IMR-90 (cell line): ENCODE data around the gene THRB.

Experiments used
- MXI1 ChIP-seq: IDR thresholded peaks from 2 replicates; pipeline ENCODE4 v1.6.1; 2012; ENCODE audit warnings: low read depth, mild to moderate bottlenecking, low read length, moderate library complexity, borderline replicate concordance
- NFE2L2 ChIP-seq: fragments of 150-350 bp; IDR thresholded peaks from 2 replicates; pipeline ENCODE4 v1.6.1; 2016; ENCODE audit warnings: low read depth, mild to moderate bottlenecking, low read length
- POLR2A ChIP-seq: IDR thresholded peaks from 2 replicates; pipeline ENCODE4 v1.6.1; 2012; ENCODE audit warnings: mild to moderate bottlenecking, low read depth, low read length
- SMC3 ChIP-seq: fragments of 150-350 bp; IDR thresholded peaks from 2 replicates; pipeline ENCODE4 v1.6.1; 2016; ENCODE audit warnings: low read depth, mild to moderate bottlenecking, antibody characterized with exemption, low read length, moderate library complexity
- USF2 ChIP-seq: fragments of 150-350 bp; IDR thresholded peaks from 2 replicates; pipeline ENCODE4 v1.6.1; 2017; ENCODE audit warnings: mild to moderate bottlenecking, antibody characterized with exemption, low read length, low read depth
- TF ChIP-seq, protein P1 (sequence below): conservative IDR thresholded peaks from 2 replicates; pipeline ENCODE4 v1.5.1; 2012; ENCODE audit warnings: mild to moderate bottlenecking, low read depth, low read length, improper control_type of control experiment

- TF ChIP-seq, protein P1, sequence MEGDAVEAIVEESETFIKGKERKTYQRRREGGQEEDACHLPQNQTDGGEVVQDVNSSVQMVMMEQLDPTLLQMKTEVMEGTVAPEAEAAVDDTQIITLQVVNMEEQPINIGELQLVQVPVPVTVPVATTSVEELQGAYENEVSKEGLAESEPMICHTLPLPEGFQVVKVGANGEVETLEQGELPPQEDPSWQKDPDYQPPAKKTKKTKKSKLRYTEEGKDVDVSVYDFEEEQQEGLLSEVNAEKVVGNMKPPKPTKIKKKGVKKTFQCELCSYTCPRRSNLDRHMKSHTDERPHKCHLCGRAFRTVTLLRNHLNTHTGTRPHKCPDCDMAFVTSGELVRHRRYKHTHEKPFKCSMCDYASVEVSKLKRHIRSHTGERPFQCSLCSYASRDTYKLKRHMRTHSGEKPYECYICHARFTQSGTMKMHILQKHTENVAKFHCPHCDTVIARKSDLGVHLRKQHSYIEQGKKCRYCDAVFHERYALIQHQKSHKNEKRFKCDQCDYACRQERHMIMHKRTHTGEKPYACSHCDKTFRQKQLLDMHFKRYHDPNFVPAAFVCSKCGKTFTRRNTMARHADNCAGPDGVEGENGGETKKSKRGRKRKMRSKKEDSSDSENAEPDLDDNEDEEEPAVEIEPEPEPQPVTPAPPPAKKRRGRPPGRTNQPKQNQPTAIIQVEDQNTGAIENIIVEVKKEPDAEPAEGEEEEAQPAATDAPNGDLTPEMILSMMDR: no peak
- TF ChIP-seq POLR2A (no peak), USF2 (no peak), NFE2L2 (no peak), MXI1 (no peak), SMC3 (no peak)
Measured at GRCh38 chr3:24396338-24396737, 98.3 kb downstream of the THRB start.
